HG02763 (cell line): Measurements from ENCODE around the gene SEMA4D.

Source experiments
- ATAC-seq: cut with Tn5 transposase; IDR thresholded peaks from one replicate; pipeline ENCODE4 v1.9.1; 2021; ENCODE audit warnings: mild to moderate bottlenecking, moderate library complexity; ENCODE audit not compliant: unreplicated experiment

Gene SEMA4D

GRCh38 chr9:89497978-89498851 lies at the start of gene SEMA4D:
SEMA4D (minus strand) TSS chr9:89498113; CDS start chr9:89405456, 92,657 bp downstream.
- peak; percentile 32 for ATAC-seq

GRCh38 chr9:89547000-89547399 lies 49.1 kb upstream of the SEMA4D start:
- ATAC-seq: no peak

GRCh38 chr9:89544279-89544661 lies 46.4 kb upstream of the SEMA4D start:
- ATAC-seq: no peak

GRCh38 chr9:89543621-89544278 lies 45.8 kb upstream of the SEMA4D start:
- no peak for ATAC-seq

- no peak for ATAC-seq
Measured at GRCh38 chr9:89543111-89543510, 45.2 kb upstream of the SEMA4D start.

- peak; percentile 50 for ATAC-seq
Measured at GRCh38 chr9:89542401-89543021, 44.6 kb upstream of the SEMA4D start.

GRCh38 chr9:89541798-89542197 lies 43.9 kb upstream of the SEMA4D start:
- ATAC-seq: no peak

GRCh38 chr9:89539374-89539773 lies 41.5 kb upstream of the SEMA4D start:
- no peak for ATAC-seq

- no peak for ATAC-seq
Measured at GRCh38 chr9:89538871-89539270, 41.0 kb upstream of the SEMA4D start.

- ATAC-seq: no peak
Measured at GRCh38 chr9:89537166-89537565, 39.3 kb upstream of the SEMA4D start.

GRCh38 chr9:89536600-89536999 lies 38.7 kb upstream of the SEMA4D start:
- no peak for ATAC-seq

GRCh38 chr9:89536145-89536574 lies 38.2 kb upstream of the SEMA4D start:
- no peak for ATAC-seq

GRCh38 chr9:89535461-89535860 lies 37.5 kb upstream of the SEMA4D start:
- ATAC-seq: no peak

- no peak for ATAC-seq
Measured at GRCh38 chr9:89534515-89535287, 36.8 kb upstream of the SEMA4D start.

GRCh38 chr9:89533411-89534095 lies 35.6 kb upstream of the SEMA4D start:
- no peak for ATAC-seq

GRCh38 chr9:89532944-89533343 lies 35.0 kb upstream of the SEMA4D start:
- no peak for ATAC-seq

- no peak for ATAC-seq
Measured at GRCh38 chr9:89532478-89532877, 34.6 kb upstream of the SEMA4D start.

- no peak for ATAC-seq
Measured at GRCh38 chr9:89531766-89532165, 33.9 kb upstream of the SEMA4D start.

- no peak for ATAC-seq
Measured at GRCh38 chr9:89530726-89531125, 32.8 kb upstream of the SEMA4D start.

GRCh38 chr9:89529243-89530035 lies 31.5 kb upstream of the SEMA4D start:
- ATAC-seq: no peak
